GM12873 (cell line): ENCODE results near the gene CRYZ.

Experiments used
- CTCF ChIP-seq: IDR thresholded peaks from 2 replicates; pipeline ENCODE4 v1.5.1; 2012; ENCODE audit warnings: low read depth, mild to moderate bottlenecking, moderate library complexity, low read length, control low read depth; ENCODE audit not compliant: insufficient read depth; ENCODE audit errors: missing control alignments

The CRYZ gene

GRCh38 chr1:74715806-74716205, 17.0 kb downstream of the CRYZ start:
- no peak for TF ChIP-seq CTCF

GRCh38 chr1:74715236-74715502, 17.7 kb downstream of the CRYZ start:
- no peak for TF ChIP-seq CTCF

GRCh38 chr1:74714429-74715235, 18.2 kb downstream of the CRYZ start:
- no peak for TF ChIP-seq CTCF

GRCh38 chr1:74713849-74714248, 19.0 kb downstream of the CRYZ start:
- no peak for TF ChIP-seq CTCF

- no peak for TF ChIP-seq CTCF
Observed at GRCh38 chr1:74712881-74713280, 20.0 kb downstream of the CRYZ start.

GRCh38 chr1:74703386-74704182, 29.3 kb downstream of the CRYZ start:
- no peak for TF ChIP-seq CTCF

GRCh38 chr1:74699331-74699730, 33.5 kb downstream of the CRYZ start:
- no peak for TF ChIP-seq CTCF
